Hindlimb muscle (tissue), 1 donor: ENCODE measurements around the gene NOC2L. TPM values are rescaled to one million over a fixed set of nuclear protein-coding genes. Genes with fewer than 3 reads are reported as not detected.

Source experiments
- DNase-seq: peaks from one replicate; pipeline ENCODE4 v3.0.0-alpha.2; 2013
- polyA plus RNA-seq: library from polyadenylated mRNA; unstranded; fragments of 120-200 nt; gene quantifications from one replicate; pipeline ENCODE4 v1.2.1, GENCODE V29; 2013; ENCODE audit not compliant: insufficient read length

NOC2L gene
- polyA plus RNA-seq, 1 donor, result 48.2 TPM

DNA sequence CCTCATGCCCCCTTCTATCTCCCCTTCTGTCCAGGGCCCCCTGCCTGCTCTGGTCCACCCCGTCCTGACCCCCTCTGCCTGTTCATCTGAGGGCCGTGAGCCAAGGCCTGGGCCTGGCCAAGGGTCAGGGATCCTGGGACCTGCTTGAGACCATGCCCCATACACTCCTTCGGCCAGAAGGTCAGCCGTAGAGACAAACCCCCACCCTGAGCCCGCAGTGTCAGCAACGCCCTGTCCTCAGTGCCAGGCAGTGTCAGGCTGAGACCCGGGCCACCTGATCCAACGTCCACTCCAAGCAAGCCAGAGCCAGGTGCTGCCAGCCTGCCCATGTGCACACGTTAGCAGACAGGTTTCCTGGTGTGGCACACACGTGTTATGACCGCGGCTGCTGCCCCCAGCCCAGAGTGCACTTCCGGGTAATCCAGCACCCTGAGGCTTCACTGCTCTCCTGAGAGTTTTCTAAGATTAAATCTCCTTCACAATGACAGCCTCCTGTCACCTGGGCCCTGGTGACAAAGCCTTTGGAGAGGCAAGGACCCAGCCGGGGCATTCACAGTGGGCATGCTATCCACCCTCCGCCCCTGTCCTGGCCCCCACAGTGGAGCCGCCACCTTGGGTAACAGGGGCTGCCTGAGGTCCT, 45.4 kb downstream of the NOC2L start:
- DNase-seq, result no peak

DNA sequence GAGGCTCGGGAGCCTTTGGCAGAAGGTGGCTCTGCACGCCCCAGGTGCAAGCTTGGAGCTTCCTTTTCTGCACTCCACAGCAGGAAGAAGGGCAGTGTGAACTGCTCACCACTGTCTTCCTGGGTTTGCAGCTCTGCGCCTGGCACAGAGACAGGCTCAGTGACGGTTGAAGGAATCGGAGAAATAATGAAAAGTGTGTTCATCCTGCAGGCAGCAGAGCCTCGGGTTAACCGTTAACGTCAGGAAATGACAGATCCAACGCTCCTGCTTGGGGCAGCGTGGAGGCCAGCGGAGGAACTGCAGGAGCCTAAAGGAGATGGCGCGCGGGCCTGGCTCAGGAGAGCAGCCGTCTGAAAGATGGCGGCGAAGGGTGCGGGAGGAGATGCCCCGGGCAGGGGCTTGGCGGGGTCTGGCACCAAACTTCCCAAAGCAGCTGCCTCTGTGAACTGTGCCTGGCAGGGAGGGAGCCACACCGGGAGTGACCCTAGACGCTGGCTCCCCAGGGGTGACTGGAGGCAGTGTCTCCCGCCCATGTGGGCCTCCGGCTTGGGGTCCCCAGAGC, 46.2 kb downstream of the NOC2L start:
- no peak for DNase-seq

GRCh38 chr1:911875-912739, 46.9 kb downstream of the NOC2L start:
- no peak for DNase-seq

GRCh38 chr1:910881-911721, 48.0 kb downstream of the NOC2L start:
- no peak for DNase-seq

DNA sequence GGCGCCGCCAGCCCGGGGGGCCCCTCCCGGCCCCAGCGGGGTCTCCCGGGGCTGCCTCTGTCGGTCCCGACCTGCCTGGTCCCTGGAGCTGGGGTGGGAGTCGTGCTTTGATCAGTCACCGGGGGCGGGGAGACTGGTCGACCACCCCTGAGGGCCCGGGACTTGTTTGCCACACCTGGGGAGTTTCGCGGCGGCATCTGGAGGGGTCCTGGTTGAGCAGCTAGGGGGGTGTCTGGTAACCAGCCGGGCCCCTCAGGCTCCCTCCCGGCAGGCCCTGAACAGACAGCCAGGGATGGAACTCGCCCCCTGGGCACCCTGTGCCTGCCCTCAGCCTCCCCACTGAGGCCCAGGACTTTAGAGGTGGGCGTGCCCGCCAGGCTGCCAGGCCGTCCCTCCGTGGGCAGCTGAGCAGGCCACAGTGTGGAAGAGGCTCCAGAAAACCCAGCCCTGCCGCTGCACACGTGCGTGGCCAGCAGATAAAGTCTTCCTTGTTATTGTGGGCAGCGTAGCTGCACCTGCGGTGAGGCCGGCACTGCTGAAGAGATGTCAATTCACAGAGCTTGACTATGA, 48.7 kb downstream of the NOC2L start:
- no peak for DNase-seq

DNA sequence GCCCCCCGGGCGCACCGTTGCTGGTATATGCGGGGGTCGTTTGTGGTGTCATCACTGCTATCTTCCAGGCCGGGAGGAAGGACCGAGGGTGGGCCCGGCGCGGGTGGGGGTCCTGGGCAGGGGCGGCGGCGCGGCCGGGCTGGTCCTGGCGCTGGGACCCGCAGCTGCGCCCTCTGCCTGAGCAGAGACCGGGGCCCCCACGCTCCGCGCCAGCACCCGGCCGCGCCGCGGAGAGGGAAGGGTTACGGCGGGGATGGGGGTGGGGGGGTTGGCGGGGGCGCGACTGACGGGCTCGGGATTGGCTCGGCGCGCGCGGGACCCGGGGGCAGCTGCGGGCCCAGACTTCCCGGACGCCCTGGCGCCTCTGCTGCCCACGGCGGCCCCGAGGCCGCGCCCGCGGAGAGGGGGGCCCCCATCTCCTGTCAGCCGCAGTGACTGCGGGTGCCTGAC, 49.2 kb downstream of the NOC2L start:
- no peak for DNase-seq

- DNase-seq, result no peak
Observed at GRCh38 chr1:908661-909060, 50.4 kb downstream of the NOC2L start.

DNA sequence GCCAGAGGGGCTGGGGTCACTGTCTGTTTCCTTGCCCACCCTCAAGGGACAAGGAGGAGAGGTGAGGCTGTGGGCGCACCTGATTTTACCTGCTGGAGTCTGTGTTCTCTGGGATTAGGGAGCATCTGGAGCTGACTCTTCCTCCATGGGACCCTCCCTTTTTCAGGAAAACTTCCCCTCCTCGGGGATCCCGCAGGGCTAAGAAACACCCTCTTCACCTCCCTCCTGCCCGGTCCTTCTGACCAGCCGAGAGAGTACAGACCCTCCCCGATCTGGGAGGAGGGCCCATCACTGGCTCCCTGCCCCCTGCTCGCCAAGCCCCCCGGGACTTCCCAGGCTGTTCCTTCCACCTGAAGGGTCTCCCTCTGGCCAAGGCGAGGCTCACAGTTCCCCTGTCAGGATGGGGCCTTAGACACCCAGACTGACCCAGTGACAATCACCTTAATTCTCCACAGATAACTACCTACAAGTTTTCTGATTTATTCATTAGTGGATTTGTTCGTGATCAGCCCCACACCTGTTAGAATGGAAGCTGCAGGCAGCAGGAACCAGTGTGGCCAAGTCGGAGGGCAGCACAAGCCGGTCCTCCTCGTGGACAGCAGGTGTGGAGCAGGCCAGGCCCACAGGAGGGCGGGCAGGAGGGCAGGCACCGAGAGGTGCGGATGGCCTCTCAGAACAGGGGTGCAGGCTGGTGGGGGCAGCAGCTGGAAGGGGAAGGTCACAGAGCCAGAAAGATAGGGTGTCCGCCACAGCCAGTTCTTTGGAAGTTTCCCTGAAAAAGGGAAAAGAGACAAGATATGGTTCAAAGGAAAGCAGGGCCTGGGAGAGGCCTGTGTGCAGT, 51.2 kb downstream of the NOC2L start:
- DNase-seq, result no peak

- no peak for DNase-seq
Observed at GRCh38 chr1:906600-907420, 52.2 kb downstream of the NOC2L start.

GRCh38 chr1:905811-906599, 53.1 kb downstream of the NOC2L start:
- DNase-seq, result no peak

GRCh38 chr1:905071-905749, 53.8 kb downstream of the NOC2L start:
- DNase-seq, result no peak

DNA sequence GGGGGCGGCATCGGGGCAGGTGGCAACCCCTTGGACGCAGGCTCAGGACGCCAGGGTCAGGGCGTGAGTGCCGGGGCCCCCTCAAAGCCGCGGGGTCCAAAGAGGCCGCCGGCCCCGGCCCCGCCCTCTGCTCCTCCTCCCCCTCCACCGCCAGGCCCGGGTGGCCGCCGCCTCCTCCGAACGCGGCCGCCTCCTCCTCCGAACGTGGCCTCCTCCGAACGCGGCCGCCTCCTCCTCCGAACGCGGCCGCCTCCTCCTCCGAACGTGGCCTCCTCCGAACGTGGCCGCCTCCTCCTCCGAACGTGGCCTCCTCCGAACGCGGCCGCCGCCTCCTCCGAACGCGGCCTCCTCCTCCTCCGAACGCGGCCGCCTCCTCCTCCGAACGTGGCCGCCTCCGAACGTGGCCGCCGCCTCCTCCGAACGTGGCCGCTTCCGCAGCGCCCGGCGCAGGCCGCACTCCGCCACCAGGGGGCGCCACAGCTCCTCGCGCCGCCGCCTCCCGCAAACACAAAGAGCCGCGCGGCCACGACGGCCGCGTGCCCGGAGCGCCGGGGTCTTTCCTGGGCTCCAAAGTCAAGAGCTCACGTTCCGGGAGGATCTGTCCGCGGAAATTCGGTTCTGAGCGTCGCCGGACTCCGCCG, 54.6 kb downstream of the NOC2L start:
- DNase-seq, result peak; percentile 93

GRCh38 chr1:903721-904271, 55.3 kb downstream of the NOC2L start:
- DNase-seq, result no peak

- DNase-seq, result no peak
Observed at GRCh38 chr1:903305-903704, 55.8 kb downstream of the NOC2L start.

- no peak for DNase-seq
Observed at GRCh38 chr1:902802-903201, 56.3 kb downstream of the NOC2L start.

DNA sequence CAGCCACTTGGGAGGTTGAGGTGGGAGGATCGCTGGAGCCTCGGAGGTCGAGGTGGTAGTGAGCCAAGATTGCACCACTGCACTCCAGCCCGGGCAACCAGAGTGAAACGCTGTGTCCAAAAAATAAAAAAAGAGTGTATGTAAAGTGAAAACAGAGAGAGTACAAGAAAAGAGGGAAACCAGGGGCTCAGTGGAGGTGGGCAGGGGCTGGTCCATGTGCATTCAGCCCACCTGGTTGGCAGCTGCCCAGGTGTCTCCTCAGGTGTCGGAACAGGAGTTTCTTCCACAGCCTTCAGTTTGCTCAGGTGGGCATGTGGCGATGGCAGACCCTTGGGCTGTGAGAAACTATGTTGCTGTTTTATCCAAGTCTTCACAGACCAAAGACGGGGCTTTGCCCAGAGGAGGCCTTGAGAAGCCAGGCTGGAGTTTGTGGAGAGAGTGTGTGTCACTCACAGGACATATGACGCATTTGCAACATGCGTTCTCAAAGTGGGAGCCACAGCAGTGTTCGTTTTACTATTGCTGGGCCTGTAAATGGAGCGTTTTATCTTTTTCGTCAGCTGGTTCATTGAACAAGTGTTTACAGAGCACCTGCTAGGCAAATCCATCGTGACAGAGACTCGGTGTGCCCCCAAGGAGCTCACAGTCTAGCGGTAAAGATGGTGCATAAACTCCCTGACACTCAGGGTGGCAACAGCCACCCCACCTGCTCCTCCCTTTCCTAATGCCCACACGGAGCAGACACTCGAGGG, 57.8 kb downstream of the NOC2L start:
- no peak for DNase-seq

- no peak for DNase-seq
Observed at GRCh38 chr1:899636-900317, 59.3 kb downstream of the NOC2L start.
